LNCaP clone FGC (cell line): ENCODE data around the gene NABP1.

ENCODE experiments used
- DNase-seq: peaks from one replicate; pipeline ENCODE4 v3.0.0-alpha.2; 2011; ENCODE audit warnings: low read depth
- H3K4me3 ChIP-seq: 2 replicates; pipeline ENCODE4 v1.5.1; 2011; ENCODE audit warnings: mild to moderate bottlenecking, low read depth, low read length, control low read depth
- CTCF ChIP-seq: IDR thresholded peaks from 2 replicates; pipeline ENCODE4 v1.5.1; 2012; ENCODE audit warnings: mild to moderate bottlenecking; ENCODE audit not compliant: control insufficient read depth, insufficient read depth; ENCODE audit errors: extremely low read depth

NABP1 gene

GRCh38 chr2:191697870-191698269 lies 19.9 kb downstream of the NABP1 start:
- no peak for DNase-seq
- no peak for TF ChIP-seq CTCF
- no peak overlapping the region for H3K4me3 ChIP-seq

GRCh38 chr2:191699341-191699945 lies 21.5 kb downstream of the NABP1 start:
- no peak for TF ChIP-seq CTCF
- H3K4me3 ChIP-seq: no peak overlapping the region

GRCh38 chr2:191701029-191701428 lies 23.1 kb downstream of the NABP1 start:
- no peak for DNase-seq
- no peak for TF ChIP-seq CTCF
- no peak overlapping the region for H3K4me3 ChIP-seq

More at GRCh38 chr2:191699341-191699945, 21.5 kb downstream of the NABP1 start:
- DNase-seq: no peak

- DNase-seq: no peak
- TF ChIP-seq CTCF: no peak
- H3K4me3 ChIP-seq: no peak overlapping the region
These were observed 23.8 kb downstream of the NABP1 start for GRCh38 chr2:191701696-191702095.

GRCh38 chr2:191703079-191703725 lies 25.3 kb downstream of the NABP1 start:
- DNase-seq: no peak
- H3K4me3 ChIP-seq: no peak overlapping the region
- no peak for TF ChIP-seq CTCF

- H3K4me3 ChIP-seq: no peak overlapping the region
- DNase-seq: no peak
- TF ChIP-seq CTCF: no peak
These were observed 27.1 kb downstream of the NABP1 start for GRCh38 chr2:191705084-191705483.

GRCh38 chr2:191705701-191706100 lies 27.8 kb downstream of the NABP1 start:
- no peak for DNase-seq
- no peak overlapping the region for H3K4me3 ChIP-seq
- no peak for TF ChIP-seq CTCF
